Measurements from ENCODE around the gene ZNF580. TPM values are rescaled to one million over a fixed set of nuclear protein-coding genes. Genes with fewer than 3 reads are reported as not detected.

The ZNF580 gene
- total RNA-seq, 1 experiment from 2014 or later = 22.8 TPM

GRCh38 chr19:55611983-55612645 lies 28.7 kb upstream of the ZNF580 start:
- Histone ChIP-seq H2AK5ac (ENCODE audit: insufficient read length, low read length) (no peak overlapping the region), H3K9me3 (ENCODE audit: control insufficient read depth, low read depth, low read length) (no peaks in the 10 kb centered on the region), H2AFZ (ENCODE audit: low read length) (no peak overlapping the region), H4K8ac (replicated peaks; ENCODE audit: insufficient read length, low read depth, low read length) (no peak overlapping the region), H3K18ac (ENCODE audit: insufficient read length, low read depth, low read length) (no peak overlapping the region), H2BK120ac (ENCODE audit: low read depth, low read length, poor library complexity, severe bottlenecking) (no peak overlapping the region), H3K27ac (ENCODE audit: insufficient read length, low read depth, low read length) (no peak overlapping the region), H3K27me3 (ENCODE audit: insufficient read depth, low read length) (no peaks in the 10 kb centered on the region), H3K56ac (ENCODE audit: insufficient read length, low read depth, low read length) (no peak overlapping the region), H3K4me2 (ENCODE audit: insufficient read depth, insufficient read length, low read length) (no peak overlapping the region), H3K23me2 (ENCODE audit: insufficient read length, low read depth, low read length, poor library complexity, severe bottlenecking) (no peaks in the 10 kb centered on the region), H3K9ac (ENCODE audit: extremely low read depth, insufficient read length, low read length) (no peak overlapping the region), H2BK15ac (ENCODE audit: low read depth, low read length) (no peak overlapping the region), H3K4ac (ENCODE audit: low read depth, low read length) (no peak overlapping the region), H3K14ac (ENCODE audit: insufficient read depth, low read length) (no peak overlapping the region), H4K5ac (ENCODE audit: insufficient read length, low read depth, low read length) (no peak overlapping the region), H2BK20ac (ENCODE audit: low read depth, low read length, poor library complexity, severe bottlenecking) (no peak overlapping the region), H3T11ph (ENCODE audit: low read length) (no peak overlapping the region), H3K4me1 (ENCODE audit: insufficient read depth, low read length) (no peaks in the 10 kb centered on the region), H3K79me2 (ENCODE audit: insufficient read depth, low read length) (0 out of 2 replicates have a peak, but pooled peaks cover 1% of the 10 kb centered on the region), H3K79me1 (ENCODE audit: insufficient read depth, low read depth, low read length, poor library complexity, severe bottlenecking) (no peaks in the 10 kb centered on the region), H4K91ac (ENCODE audit: insufficient read length, low read depth, low read length) (no peak overlapping the region), H2BK5ac (ENCODE audit: insufficient read length, low read length) (no peak overlapping the region), H4K20me1 (ENCODE audit: control insufficient read depth, insufficient read depth, insufficient read length) (no peaks in the 10 kb centered on the region), H3K23ac (ENCODE audit: insufficient read length, low read depth, low read length) (no peak overlapping the region), H2BK12ac (ENCODE audit: insufficient read length, low read depth, low read length) (no peak overlapping the region)
- Mint-ChIP-seq H3K4me1 (peaks cover under 1 to 4% of the 10 kb centered on the region in 2 experiments; a peak in 1 of 4 replicates), H3K4me3 (no peak overlapping the region), H3K27ac (no peak overlapping the region), H3K9me3 (no peaks in the 10 kb centered on the region), H3K36me3 (ENCODE audit: insufficient read depth in 1 of 3, low read depth in 3 of 3) (peaks cover 14 to 40% (median 37%) of the 10 kb centered on the region in 3 experiments), H3K27me3 (ENCODE audit: low read depth) (no peaks in the 10 kb centered on the region)
- TF ChIP-seq CTCF (conservative IDR thresholded peaks at IDR 0.05) = no peak
- WGBS (ENCODE audit: extremely low coverage, insufficient read length, low lambda C conversion rate) = no CpG with 5 or more reads among the region's 3 CpGs
- no peak for DNase-seq
